Gastrocnemius medialis (tissue), 4 donors: ENCODE results near the gene NEDD4L.

Experiments used
- POLR2A ChIP-seq, 2 donors: fragments of 450-650 bp; IDR thresholded peaks; one replicate each; pipeline ENCODE4 v1.6.1; 2017; ENCODE audit warnings: antibody characterized with exemption in 2 of 2, mild to moderate bottlenecking in 2 of 2, moderate library complexity in 2 of 2
- TF ChIP-seq, protein P1 (sequence below), 5 experiments: fragments of 450-650 bp in 3 of 5; fragments of 200-600 bp in 2 of 5; sonication (generic) in 2 of 5; IDR thresholded peaks in 4 of 5; conservative IDR thresholded peaks in 1 of 5; 1 replicate in 4 of 5; 2 replicates in 1 of 5; pipeline ENCODE4 v1.5.1; 2016 to 2019; ENCODE audit warnings: antibody characterized with exemption in 5 of 5, mild to moderate bottlenecking in 3 of 5, moderate library complexity in 3 of 5

DNA sequence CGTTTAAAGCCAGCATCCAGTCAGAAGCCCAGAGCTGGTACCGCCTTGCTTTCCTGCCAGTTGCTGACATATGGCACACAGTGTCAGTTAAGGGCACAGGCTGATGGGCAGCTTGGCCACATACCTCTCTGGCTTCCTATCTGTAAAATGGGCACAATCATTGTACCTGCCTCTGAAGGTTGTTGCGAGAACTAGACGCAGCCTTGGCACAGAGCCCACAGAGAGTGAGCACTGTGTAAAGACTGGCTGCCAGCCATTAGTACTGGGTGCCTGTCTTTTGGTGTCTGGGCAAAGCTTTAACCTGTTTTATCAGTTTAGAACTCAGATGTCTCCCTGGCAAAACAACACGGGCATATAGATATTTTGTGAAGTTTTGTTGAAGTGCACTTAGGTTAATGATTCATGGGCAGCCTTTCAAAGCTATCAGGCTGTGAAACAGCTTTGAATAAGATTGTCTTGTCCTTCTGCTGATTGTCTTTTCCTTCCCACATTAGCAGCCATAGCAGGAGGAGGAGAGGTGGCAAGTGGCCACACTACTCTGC is 269.5 kb downstream of the NEDD4L start:
- TF ChIP-seq, protein P1, sequence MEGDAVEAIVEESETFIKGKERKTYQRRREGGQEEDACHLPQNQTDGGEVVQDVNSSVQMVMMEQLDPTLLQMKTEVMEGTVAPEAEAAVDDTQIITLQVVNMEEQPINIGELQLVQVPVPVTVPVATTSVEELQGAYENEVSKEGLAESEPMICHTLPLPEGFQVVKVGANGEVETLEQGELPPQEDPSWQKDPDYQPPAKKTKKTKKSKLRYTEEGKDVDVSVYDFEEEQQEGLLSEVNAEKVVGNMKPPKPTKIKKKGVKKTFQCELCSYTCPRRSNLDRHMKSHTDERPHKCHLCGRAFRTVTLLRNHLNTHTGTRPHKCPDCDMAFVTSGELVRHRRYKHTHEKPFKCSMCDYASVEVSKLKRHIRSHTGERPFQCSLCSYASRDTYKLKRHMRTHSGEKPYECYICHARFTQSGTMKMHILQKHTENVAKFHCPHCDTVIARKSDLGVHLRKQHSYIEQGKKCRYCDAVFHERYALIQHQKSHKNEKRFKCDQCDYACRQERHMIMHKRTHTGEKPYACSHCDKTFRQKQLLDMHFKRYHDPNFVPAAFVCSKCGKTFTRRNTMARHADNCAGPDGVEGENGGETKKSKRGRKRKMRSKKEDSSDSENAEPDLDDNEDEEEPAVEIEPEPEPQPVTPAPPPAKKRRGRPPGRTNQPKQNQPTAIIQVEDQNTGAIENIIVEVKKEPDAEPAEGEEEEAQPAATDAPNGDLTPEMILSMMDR (IDR thresholded peaks at IDR 0.05 in 4 of 5, conservative IDR thresholded peaks at IDR 0.05 in 1 of 5) = no peak
- no peak for TF ChIP-seq POLR2A (IDR thresholded peaks at IDR 0.05)
